Stomach smooth muscle (tissue), 2 donors: Measurements from ENCODE around the gene MTFMT.

Experiments
- H3K27ac ChIP-seq: one replicate; pipeline ENCODE4 v1.7.0; 2013; ENCODE audit warnings: mild to moderate bottlenecking, low read length, inconsistent platforms
- H3K27me3 ChIP-seq, 2 donors: one replicate each; pipeline ENCODE4 v1.7.0; 2013; ENCODE audit warnings: low read length in 2 of 2; ENCODE audit not compliant: insufficient read depth in 2 of 2, control insufficient read depth in 1 of 2
- H3K36me3 ChIP-seq, 2 donors: one replicate each; pipeline ENCODE4 v1.7.0; 2013; ENCODE audit warnings: low read length in 2 of 2; ENCODE audit not compliant: control insufficient read depth in 2 of 2, insufficient read depth in 2 of 2
- H3K4me1 ChIP-seq: one replicate; pipeline ENCODE4 v1.7.0; 2013; ENCODE audit warnings: low read length; ENCODE audit not compliant: control insufficient read depth, insufficient read depth
- H3K4me3 ChIP-seq, 2 donors: one replicate each; pipeline ENCODE4 v1.7.0; 2013; ENCODE audit warnings: low read length in 2 of 2
- H3K9ac ChIP-seq, 2 donors: one replicate each; pipeline ENCODE4 v1.7.0; 2013; ENCODE audit warnings: low read length in 2 of 2, mild to moderate bottlenecking in 1 of 2
- H3K9me3 ChIP-seq, 2 donors: one replicate each; pipeline ENCODE4 v1.7.0; 2013; ENCODE audit warnings: low read length in 2 of 2; ENCODE audit not compliant: control insufficient read depth in 2 of 2
- donor health status: healthy.
- donor health status: Pancreatic carcinoma.

Gene MTFMT

DNA sequence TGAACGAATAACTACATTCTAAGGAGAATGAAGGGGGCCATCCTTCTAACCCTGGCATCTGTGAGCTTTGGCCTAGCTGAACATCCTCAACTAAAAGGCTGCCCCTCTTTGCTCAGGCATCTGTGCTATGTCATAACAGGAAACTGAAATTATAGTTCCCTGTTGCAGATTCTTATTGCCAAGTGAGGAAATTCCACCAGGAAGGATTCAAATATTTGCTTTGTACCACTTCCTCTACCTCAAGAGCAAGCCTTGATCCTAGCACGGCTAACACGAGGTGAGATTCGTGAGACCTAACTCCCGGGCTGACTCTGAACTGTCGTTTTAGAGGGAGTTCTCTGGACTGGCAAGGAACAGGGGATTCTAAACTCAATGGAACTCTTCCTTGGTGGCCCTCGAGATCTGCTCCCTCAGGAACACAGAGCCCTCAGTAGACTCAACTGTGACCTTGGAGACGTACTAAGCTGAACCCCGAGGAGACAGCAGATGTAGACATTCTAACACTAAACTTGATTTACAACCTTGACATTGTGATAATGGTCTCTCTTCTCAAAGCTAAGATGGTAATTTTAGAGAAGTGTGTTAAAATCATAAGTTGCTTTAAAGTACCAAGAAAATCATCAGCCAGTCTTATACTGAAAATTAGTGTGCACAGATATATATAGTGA is 43.9 kb downstream of the MTFMT start:
- H3K27ac ChIP-seq, result peak overlapping the region; percentile 18
- H3K9me3 ChIP-seq, result no peaks in the 10 kb centered on the region
- H3K27me3 ChIP-seq, result no peaks in the 10 kb centered on the region
- H3K36me3 ChIP-seq, result peaks cover 2 to 3% of the 10 kb centered on the region in 2 donors
- H3K9ac ChIP-seq, result peak overlapping the region in 1 of 2 donors; percentile 47
- peaks cover 14% of the 10 kb centered on the region for H3K4me1 ChIP-seq
- no peak overlapping the region for H3K4me3 ChIP-seq

DNA sequence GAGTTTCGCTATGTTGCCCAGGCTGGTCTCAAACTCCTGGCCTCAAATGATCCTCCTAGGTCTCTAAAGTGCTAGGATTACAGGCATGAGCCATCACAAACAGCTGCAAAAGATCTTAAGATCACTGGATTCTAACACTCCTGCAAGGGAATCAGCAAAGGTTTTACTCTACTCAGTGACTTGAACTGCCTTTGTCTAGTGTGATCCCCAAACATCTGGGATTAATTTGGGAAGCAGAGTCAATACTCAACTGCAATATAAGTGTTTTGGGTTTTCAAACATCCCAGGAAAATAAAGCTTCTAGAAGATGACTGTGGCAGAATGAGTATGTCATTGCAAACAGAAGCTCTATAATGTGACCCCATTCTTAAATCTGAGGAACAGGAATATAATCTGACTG is 47.0 kb downstream of the MTFMT start:
- no peak overlapping the region for H3K27ac ChIP-seq
- H3K36me3 ChIP-seq, result peaks cover 9 to 15% of the 10 kb centered on the region in 2 donors
- no peaks in the 10 kb centered on the region for H3K27me3 ChIP-seq
- H3K9ac ChIP-seq, result no peak overlapping the region
- no peak overlapping the region for H3K4me3 ChIP-seq
- H3K9me3 ChIP-seq, result no peaks in the 10 kb centered on the region
- peaks cover 7% of the 10 kb centered on the region for H3K4me1 ChIP-seq

DNA sequence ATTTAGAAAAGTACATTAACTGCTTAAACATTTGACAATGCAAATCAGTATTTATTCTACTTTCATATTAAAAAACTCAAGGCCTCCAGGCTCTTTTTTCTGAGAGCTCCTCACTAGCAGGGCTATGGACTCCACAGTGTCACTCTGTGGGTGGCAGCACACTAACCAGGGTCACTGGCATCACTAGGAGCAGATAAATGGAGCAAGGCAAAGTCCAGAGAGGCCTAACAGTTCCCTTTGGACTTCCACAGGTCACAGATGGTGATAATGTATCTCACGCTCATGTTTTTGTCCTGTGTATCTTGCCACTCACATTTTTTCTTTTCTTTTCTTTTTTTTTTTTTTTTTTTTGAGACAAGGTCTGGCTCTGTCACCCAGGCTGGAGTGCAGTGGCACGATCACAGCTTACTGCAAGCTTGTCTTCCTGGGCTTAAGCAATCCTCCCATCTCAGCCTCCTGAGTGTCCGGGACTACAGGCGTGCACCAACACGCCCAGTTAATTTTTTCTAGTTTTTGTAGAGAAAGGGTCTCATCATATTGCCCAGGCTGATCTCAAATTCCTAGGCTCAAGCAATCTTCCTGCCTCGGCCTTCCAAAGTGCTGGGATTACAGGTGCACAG is 47.5 kb downstream of the MTFMT start:
- Histone ChIP-seq H3K9me3 (no peaks in the 10 kb centered on the region), H3K27me3 (no peaks in the 10 kb centered on the region), H3K4me3 (peak overlapping the region in 1 of 2 donors; percentile 3), H3K9ac (no peak overlapping the region), H3K27ac (no peak overlapping the region), H3K36me3 (peaks cover 9 to 15% of the 10 kb centered on the region in 2 donors), H3K4me1 (peaks cover 7% of the 10 kb centered on the region)

DNA sequence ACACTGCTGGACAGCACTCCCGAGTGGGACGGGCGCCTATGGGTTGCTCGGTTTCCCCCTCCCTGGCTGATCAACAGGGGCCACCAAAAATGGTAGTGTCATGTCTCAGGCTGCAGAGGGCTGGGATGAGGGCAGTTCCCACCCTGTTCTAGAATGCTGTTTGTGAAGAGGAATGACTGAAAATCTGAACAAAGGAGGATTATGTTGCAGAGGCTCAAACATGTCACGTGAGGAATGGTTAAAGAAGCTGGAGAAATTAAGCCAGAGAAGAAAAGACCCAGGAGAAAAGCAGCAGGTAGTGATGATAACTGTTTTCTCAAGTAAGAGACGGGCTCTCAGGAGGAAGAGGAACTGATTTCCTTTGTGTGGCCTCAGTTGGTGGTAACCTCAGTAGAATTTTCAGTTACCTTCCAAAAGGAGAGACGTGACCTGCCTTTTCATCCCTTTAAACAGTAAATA is 50.2 kb downstream of the MTFMT start:
- Histone ChIP-seq H3K9ac (no peak overlapping the region), H3K36me3 (peaks cover 13 to 15% of the 10 kb centered on the region in 2 donors), H3K27ac (no peak overlapping the region), H3K4me1 (no peaks in the 10 kb centered on the region), H3K9me3 (no peaks in the 10 kb centered on the region), H3K27me3 (no peaks in the 10 kb centered on the region), H3K4me3 (no peak overlapping the region)

DNA sequence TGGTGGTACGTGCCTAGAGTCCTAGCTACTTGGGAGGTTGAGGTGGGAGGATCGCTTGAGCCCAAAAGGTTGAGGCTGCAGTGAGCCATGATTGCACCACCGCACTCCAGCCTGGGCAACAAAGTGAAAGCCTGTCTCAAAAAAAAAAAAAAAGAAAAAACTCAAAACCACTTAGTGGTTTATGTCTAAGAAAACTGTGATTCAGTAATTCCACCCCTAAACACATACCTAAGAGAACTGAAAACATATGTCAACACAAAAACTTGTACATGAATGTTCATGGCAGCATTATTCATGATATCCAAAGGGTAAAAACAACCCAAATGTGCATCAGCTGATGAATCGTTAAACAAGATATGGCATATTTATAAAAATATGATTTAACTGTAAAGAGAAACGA is 54.0 kb downstream of the MTFMT start:
- Histone ChIP-seq H3K9me3 (no peaks in the 10 kb centered on the region), H3K27me3 (no peaks in the 10 kb centered on the region), H3K4me3 (no peak overlapping the region), H3K27ac (no peak overlapping the region), H3K36me3 (peaks cover 25 to 26% of the 10 kb centered on the region in 2 donors), H3K9ac (no peak overlapping the region), H3K4me1 (no peaks in the 10 kb centered on the region)

DNA sequence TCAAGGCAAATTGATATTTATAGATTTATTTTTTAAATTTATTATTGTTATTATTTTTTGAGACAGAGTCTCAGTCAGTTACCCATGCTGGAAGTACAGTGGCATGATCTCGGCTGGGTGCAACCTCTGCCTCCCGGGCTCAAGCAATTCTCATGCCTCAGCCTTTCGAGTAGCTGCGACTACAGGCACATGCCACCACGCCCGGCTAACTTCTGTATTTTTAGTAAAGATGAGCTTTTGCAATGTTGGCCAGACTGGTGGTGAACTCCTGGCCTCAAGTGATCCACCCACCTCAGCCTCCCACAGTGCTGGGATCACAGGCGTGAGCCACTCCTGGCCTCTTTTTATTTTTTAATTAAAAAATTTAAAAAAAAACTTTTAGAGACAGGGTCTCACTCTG is 58.7 kb downstream of the MTFMT start:
- Histone ChIP-seq H3K27ac (no peak overlapping the region), H3K4me3 (no peak overlapping the region), H3K9me3 (no peaks in the 10 kb centered on the region), H3K9ac (no peak overlapping the region), H3K4me1 (no peaks in the 10 kb centered on the region), H3K27me3 (no peaks in the 10 kb centered on the region), H3K36me3 (peaks cover 25 to 31% of the 10 kb centered on the region in 2 donors)

DNA sequence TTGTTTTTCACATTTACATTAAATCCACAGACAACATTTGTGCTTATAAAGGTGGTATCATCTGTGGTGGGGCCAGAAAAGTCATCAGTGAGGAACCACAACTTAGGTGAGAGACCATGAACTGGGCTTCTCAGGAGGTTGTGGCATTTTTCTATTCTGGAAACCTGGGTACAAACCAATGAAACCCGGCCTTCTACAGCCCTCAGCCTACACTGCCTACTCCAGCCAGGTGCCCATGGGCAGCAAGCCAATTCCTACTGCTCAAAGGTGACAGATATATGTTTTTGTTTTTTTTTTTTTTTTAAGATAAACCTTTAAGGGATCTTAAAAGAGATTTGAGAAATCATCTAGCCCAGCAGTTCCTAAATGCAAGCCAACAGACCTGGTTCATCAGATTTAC is 60.0 kb downstream of the MTFMT start:
- Histone ChIP-seq H3K36me3 (peaks cover 32 to 38% of the 10 kb centered on the region in 2 donors), H3K9me3 (no peaks in the 10 kb centered on the region), H3K4me1 (no peaks in the 10 kb centered on the region), H3K27me3 (no peaks in the 10 kb centered on the region), H3K4me3 (no peak overlapping the region), H3K27ac (no peak overlapping the region), H3K9ac (no peak overlapping the region)

DNA sequence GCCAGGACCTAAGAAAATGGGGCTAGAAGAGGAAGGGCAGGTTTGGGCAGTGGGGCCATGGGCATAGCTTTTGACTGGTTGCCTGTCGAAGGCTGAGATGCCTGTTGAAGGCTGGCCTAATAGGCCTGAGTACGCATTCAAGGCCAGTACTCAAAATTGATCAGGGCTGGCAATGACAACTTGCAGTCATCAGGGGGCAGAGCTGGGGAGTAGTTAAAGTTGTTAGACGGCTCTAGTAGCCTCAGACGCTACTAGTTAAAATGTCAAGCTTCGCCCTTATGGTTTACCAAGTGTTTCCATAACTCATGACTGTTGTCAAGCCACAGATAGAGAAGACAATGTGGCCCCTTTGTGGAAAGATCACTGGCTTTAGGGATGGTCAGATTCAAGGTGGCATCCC is 68.4 kb downstream of the MTFMT start:
- Histone ChIP-seq H3K9ac (no peak overlapping the region), H3K9me3 (no peaks in the 10 kb centered on the region), H3K4me3 (no peak overlapping the region), H3K27ac (no peak overlapping the region), H3K27me3 (no peaks in the 10 kb centered on the region), H3K4me1 (no peaks in the 10 kb centered on the region), H3K36me3 (peaks cover 45 to 49% of the 10 kb centered on the region in 2 donors)

DNA sequence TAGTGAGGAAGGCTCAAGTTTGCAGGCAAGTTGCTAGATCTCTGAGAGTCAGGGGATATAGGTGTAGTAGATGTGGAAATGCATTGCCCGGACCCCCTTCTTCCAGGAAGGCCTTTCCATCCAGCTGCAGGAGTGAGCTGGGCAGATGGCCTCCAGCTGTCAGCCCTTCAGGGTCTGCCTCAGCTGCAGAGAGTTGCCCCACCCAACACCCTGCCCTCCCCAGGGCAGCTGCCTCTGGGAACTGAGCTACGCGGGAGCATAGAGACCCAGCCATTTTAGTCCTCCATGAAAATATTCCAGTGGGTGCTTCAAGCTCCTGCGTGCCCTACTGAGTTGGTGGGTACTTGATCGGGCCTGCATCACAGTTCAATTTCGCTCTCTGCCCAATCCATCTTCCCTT is 69.3 kb downstream of the MTFMT start:
- no peak overlapping the region for H3K4me3 ChIP-seq
- H3K4me1 ChIP-seq, result no peaks in the 10 kb centered on the region
- H3K27ac ChIP-seq, result no peak overlapping the region
- peaks cover 47 to 56% of the 10 kb centered on the region in 2 donors for H3K36me3 ChIP-seq
- no peaks in the 10 kb centered on the region for H3K9me3 ChIP-seq
- H3K27me3 ChIP-seq, result no peaks in the 10 kb centered on the region
- no peak overlapping the region for H3K9ac ChIP-seq

DNA sequence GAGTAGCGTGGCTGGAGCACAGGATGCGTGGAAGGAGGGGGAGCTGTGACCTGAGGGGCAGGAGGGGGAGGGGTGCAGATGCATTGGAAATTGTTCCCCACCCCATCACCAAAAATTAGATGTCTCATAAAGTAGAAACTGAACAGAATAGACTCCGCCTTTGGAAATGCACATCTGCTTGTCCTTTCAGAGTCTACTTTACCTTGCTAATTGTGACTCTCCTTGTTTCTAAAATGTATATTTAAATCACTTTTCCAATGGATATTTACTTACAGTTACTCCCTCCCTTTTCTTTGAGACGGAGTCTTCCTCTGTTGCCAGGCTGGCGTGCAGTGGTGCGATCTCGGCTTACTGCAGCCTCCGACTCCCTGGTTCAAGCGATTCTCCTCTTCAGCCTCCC is 70.3 kb downstream of the MTFMT start:
- Histone ChIP-seq H3K9me3 (no peaks in the 10 kb centered on the region), H3K9ac (no peak overlapping the region), H3K4me3 (no peak overlapping the region), H3K36me3 (peaks cover 43 to 49% of the 10 kb centered on the region in 2 donors), H3K4me1 (no peaks in the 10 kb centered on the region), H3K27me3 (no peaks in the 10 kb centered on the region), H3K27ac (no peak overlapping the region)

DNA sequence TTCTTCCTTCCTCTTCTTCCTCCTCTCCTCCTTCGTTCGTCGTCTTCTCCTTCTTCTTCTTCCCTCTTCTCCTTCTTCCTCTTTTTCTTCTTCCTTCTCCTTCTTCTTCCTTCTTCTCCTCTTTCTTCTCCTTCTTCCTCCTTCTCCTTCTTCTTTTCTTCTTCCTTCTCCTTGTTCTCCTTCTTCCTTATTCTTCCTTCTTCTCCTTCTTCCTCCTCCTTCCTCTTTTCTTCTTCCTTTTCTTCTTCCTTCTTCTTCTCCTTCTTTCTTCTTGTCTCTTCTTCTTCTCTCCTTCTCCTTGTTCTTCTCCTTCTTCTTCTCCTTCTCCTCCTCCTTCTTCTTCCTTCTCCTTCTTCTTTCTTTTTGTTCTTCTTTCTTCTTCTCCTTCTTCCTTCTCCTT is 75.0 kb downstream of the MTFMT start:
- Histone ChIP-seq H3K9me3 (no peaks in the 10 kb centered on the region), H3K36me3 (peaks cover 10 to 19% of the 10 kb centered on the region in 2 donors), H3K27ac (no peak overlapping the region), H3K27me3 (no peaks in the 10 kb centered on the region), H3K9ac (no peak overlapping the region), H3K4me1 (no peaks in the 10 kb centered on the region), H3K4me3 (no peak overlapping the region)
